ENCODE measurements around the gene TSC22D1. TPM values are rescaled to one million over a fixed set of nuclear protein-coding genes. Genes with fewer than 3 reads are reported as not detected.

Gene TSC22D1
- total RNA-seq, 4 donors from 2014 or later: 119 to 325 (median 193) TPM

DNA sequence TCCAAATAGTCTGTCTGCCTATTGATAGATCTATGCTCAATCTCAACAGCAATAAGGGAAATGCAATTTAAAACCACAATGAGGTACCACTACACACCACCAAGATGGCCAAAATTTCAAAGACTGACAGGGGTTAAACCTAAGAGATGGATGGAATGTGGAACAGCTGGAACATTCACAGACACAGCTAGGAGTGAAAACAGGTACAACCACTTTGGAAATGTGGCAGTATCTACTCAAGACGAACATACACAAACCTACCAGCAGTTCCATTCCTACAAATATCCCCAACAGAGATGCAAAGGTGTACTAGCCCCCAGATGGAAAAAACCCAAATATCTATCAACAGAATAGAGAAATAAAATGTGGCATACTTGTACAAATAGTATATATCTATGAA lies 86.4 kb downstream of the TSC22D1 start:
- in situ Hi-C loops (cut with MboI; ENCODE audit: low sequenced_read_pairs in 4 of 4): loop anchor here (10.0 to 25.0 kb wide), 4 partner anchors 75 to 485 kb away; no protein-coding TSS in a partner anchor
- ATAC-seq: no peak

DNA sequence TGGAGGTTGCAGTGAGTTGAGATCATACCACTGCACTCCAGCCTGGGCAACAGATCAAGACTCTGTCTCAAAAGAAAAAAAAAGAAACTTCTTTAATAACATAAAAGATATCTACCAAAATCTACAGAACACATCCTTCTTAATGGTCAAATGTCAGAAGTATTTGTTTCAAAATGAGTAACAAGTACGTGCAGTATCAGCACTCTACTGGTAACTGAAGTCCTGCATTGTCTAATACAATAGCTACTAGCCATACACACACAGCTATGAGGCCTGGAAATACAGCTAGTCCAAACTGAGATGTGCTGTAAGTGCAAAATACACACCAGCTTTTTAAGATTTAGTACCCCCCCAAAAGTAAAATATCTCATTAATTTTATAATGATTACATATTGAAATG lies 88.1 kb downstream of the TSC22D1 start:
- H3K27ac ChIP-seq: no peak overlapping the region
- in situ Hi-C loops (cut with MboI; ENCODE audit: low sequenced_read_pairs in 4 of 4): loop anchor here in 3 of 4 donors (10.0 to 25.0 kb wide), 3 partner anchors 387 to 487 kb away; no protein-coding TSS in a partner anchor
- H3K4me1 ChIP-seq: peaks cover 29 to 37% of the 10 kb centered on the region in 2 donors
- H3K27me3 ChIP-seq: no peaks in the 10 kb centered on the region
- H3K36me3 ChIP-seq: no peaks in the 10 kb centered on the region
- no peak for DNase-seq
- TF ChIP-seq, protein P1, sequence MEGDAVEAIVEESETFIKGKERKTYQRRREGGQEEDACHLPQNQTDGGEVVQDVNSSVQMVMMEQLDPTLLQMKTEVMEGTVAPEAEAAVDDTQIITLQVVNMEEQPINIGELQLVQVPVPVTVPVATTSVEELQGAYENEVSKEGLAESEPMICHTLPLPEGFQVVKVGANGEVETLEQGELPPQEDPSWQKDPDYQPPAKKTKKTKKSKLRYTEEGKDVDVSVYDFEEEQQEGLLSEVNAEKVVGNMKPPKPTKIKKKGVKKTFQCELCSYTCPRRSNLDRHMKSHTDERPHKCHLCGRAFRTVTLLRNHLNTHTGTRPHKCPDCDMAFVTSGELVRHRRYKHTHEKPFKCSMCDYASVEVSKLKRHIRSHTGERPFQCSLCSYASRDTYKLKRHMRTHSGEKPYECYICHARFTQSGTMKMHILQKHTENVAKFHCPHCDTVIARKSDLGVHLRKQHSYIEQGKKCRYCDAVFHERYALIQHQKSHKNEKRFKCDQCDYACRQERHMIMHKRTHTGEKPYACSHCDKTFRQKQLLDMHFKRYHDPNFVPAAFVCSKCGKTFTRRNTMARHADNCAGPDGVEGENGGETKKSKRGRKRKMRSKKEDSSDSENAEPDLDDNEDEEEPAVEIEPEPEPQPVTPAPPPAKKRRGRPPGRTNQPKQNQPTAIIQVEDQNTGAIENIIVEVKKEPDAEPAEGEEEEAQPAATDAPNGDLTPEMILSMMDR (IDR thresholded peaks at IDR 0.05 in 4 of 5, conservative IDR thresholded peaks at IDR 0.05 in 1 of 5): no peak
- no peak for TF ChIP-seq POLR2A (IDR thresholded peaks at IDR 0.05)
- no peak overlapping the region for H3K4me3 ChIP-seq
- no peaks in the 10 kb centered on the region for H3K9me3 ChIP-seq
- ATAC-seq: no peak
- intact Hi-C loops (cut with DNase I; ENCODE audit: low total_unique reads): loop anchor here (10.0 kb wide), 2 partner anchors 157 to 277 kb away; no protein-coding TSS in a partner anchor

More for the DNA sequence above, 86.4 kb downstream of the TSC22D1 start:
- Histone ChIP-seq H3K4me3 (no peak overlapping the region), H3K36me3 (no peaks in the 10 kb centered on the region), H3K9me3 (no peaks in the 10 kb centered on the region), H3K27me3 (no peaks in the 10 kb centered on the region), H3K4me1 (peaks cover 20 to 36% of the 10 kb centered on the region in 2 donors), H3K27ac (no peak overlapping the region)
- DNase-seq: no peak
- intact Hi-C loops (cut with DNase I; ENCODE audit: low total_unique reads): loop anchor here (10.0 kb wide), 2 partner anchors 155 to 275 kb away; no protein-coding TSS in a partner anchor
- TF ChIP-seq, protein P1 (IDR thresholded peaks at IDR 0.05 in 4 of 5, conservative IDR thresholded peaks at IDR 0.05 in 1 of 5): no peak
- no peak for TF ChIP-seq POLR2A (IDR thresholded peaks at IDR 0.05)

DNA sequence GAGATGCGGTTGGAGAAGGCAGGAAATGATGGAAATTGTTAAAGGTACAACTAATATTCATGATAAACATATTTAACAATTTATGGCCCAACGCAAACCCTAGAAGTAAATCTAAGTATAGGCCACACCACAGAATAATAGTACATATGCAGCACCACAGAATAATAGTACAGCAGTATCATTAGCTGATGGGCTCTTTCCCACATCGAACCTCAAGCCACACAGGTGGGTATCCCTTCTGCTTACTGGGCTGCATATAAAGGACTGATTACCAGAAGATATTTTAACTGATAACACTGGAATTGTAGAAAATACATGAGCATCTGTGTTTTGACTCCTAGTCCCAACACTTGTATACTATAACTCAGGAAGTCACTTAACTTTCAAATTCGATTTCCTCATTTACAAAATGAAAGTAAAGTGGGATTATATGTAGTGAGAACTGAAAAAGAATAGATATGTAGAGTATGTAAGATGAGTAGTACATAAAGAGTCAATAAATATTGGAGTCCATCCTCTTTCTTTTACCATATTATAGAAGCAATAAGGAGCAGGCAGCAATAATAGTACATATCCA lies 91.5 kb downstream of the TSC22D1 start:
- Histone ChIP-seq H3K4me1 (peaks cover 46 to 48% of the 10 kb centered on the region in 2 donors), H3K27ac (peak overlapping the region; percentile 35 to 58 (median 52)), H3K36me3 (no peaks in the 10 kb centered on the region), H3K9me3 (no peaks in the 10 kb centered on the region), H3K4me3 (no peak overlapping the region), H3K27me3 (no peaks in the 10 kb centered on the region)
- TF ChIP-seq, protein P1 (IDR thresholded peaks at IDR 0.05 in 4 of 5, conservative IDR thresholded peaks at IDR 0.05 in 1 of 5): no peak
- no peak for TF ChIP-seq POLR2A (IDR thresholded peaks at IDR 0.05)
- in situ Hi-C loops (cut with MboI; ENCODE audit: low sequenced_read_pairs in 4 of 4): loop anchor here (5.0 to 25.0 kb wide), 4 partner anchors 390 to 490 kb away; no protein-coding TSS in a partner anchor
- intact Hi-C loops (cut with DNase I; ENCODE audit: low total_unique reads): loop anchor here (2.0 to 10.0 kb wide), 3 partner anchors 160 to 394 kb away; no protein-coding TSS in a partner anchor
- DNase-seq: no peak
- peak in 1 of 2 donors; percentile 17 for ATAC-seq

DNA sequence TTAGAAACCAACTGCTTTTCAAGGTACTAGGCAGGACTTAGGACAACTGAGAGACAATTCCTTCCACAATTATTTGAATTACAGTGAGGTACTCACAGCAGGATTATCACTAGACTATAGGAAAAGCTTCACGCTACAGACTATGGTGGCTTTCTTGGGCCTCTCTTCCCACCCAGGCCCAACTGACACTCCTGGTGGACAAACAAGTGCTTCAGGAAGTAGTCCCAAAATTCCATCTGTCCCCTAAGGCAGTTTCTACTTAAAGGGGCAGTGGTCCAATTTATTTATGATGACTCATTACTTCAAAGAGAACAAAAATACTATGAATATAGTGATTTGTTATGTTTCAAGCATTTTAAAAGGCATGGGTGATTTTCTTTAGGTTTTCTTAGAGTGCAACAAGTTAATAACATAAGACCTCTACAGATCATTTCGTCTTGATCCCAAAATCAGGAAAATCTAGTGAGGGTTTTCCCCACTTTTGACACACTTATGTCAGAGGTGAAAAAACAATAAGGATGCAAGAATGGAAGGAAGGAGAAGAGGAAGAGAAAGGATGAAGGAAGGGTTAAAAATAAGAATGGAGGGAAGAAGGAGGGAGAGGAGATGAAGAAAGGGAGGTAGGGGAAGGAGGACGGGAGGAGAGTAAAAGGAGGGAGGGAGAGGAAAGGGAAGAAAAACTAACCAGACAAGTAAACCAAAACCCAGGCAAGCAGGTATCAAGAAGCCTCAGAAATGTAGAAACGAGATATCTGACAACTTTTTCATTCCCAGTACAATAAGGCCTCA lies 101.8 kb downstream of the TSC22D1 start:
- no peak overlapping the region for H3K4me3 ChIP-seq
- in situ Hi-C loops (cut with MboI; ENCODE audit: low sequenced_read_pairs in 4 of 4): no loop called here
- no peaks in the 10 kb centered on the region for H3K27me3 ChIP-seq
- DNase-seq (no peak), ATAC-seq (no peak)
- H3K4me1 ChIP-seq: peaks cover 41 to 63% of the 10 kb centered on the region in 2 donors
- TF ChIP-seq, protein P1 (IDR thresholded peaks at IDR 0.05 in 4 of 5, conservative IDR thresholded peaks at IDR 0.05 in 1 of 5): no peak
- TF ChIP-seq POLR2A (IDR thresholded peaks at IDR 0.05): no peak
- intact Hi-C loops (cut with DNase I; ENCODE audit: low total_unique reads): no loop called here
- peak overlapping the region; percentile 3 to 62 (median 23) for H3K27ac ChIP-seq
- H3K36me3 ChIP-seq: no peaks in the 10 kb centered on the region
- H3K9me3 ChIP-seq: no peaks in the 10 kb centered on the region

All from gastrocnemius medialis (tissue), 4 donors.